ENCODE results near the gene MTRR. TPM values are rescaled to one million over a fixed set of nuclear protein-coding genes. Genes with fewer than 3 reads are reported as not detected.

Gene MTRR
- total RNA-seq, 1 experiment from 2014 or later = 46.9 TPM

DNA sequence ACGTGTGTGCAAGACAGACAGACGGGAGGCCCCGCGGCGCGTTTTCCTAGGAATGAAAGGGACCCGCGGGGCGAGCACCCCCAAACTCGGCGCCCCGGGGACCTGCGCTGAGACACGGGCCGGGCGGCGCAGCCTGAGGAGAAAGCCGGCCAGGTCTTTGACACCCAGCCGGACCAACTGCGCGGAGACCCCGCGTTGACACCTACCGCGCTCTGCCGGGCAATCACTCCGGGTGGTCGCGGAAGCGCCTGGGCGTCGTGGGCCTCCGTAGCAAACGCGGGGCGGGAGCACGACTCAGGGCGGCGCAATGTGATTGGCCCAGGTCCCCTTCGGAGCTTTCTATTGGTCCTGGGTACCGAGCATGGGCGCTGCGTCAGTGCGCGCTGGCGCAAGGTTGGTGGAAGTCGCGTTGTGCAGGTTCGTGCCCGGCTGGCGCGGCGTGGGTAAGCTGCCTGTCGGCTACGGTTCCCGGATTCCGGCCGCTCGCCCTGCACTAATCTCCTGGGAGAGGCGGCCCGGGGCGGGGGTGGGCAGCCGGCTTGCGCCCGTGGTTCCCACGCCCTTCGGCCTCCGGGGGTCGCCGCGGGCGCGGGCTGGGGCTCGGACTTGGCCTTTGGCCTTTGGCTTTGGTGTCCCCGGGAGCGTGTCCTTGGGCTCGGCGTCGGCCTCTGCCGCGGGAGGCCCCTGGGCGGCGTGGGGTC, at the start of gene MTRR, which contains the start of gene FASTKD3 (continued):
- TF ChIP-seq, protein P1, sequence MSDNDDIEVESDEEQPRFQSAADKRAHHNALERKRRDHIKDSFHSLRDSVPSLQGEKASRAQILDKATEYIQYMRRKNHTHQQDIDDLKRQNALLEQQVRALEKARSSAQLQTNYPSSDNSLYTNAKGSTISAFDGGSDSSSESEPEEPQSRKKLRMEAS (CRISPR knock-in tag; IDR thresholded peaks at IDR 0.05) = peak; percentile 87
- TF ChIP-seq NFYB (CRISPR knock-in tag; conservative IDR thresholded peaks at IDR 0.05; ENCODE audit: low read depth) (peak; percentile 92), ZNF232 (CRISPR knock-in tag; IDR thresholded peaks at IDR 0.05) (0 out of 2 replicates have a peak, but pooled peaks have one; percentile 31), ZNF263 (CRISPR knock-in tag; IDR thresholded peaks at IDR 0.05; ENCODE audit: low read depth) (no peak), ESRRA (CRISPR knock-in tag; IDR thresholded peaks at IDR 0.05; ENCODE audit: borderline replicate concordance) (peak; percentile 33; the same call in 1 of the 2 replicates), NR3C1 (CRISPR knock-in tag; conservative IDR thresholded peaks at IDR 0.05; ENCODE audit: low read depth) (no peak), NFE2L1 (CRISPR knock-in tag; IDR thresholded peaks at IDR 0.05) (peak; percentile 67; the same call in 1 of the 2 replicates), ZNF671 (CRISPR knock-in tag; IDR thresholded peaks at IDR 0.05) (no peak), ATF1 (CRISPR knock-in tag; IDR thresholded peaks at IDR 0.05) (0 out of 2 replicates have a peak, but pooled peaks have one; percentile 22), EMX1 (CRISPR knock-in tag; IDR thresholded peaks at IDR 0.05) (no peak), ZNF423 (CRISPR knock-in tag; IDR thresholded peaks at IDR 0.05) (peak; percentile 96)
- TF ChIP-seq, protein P2, sequence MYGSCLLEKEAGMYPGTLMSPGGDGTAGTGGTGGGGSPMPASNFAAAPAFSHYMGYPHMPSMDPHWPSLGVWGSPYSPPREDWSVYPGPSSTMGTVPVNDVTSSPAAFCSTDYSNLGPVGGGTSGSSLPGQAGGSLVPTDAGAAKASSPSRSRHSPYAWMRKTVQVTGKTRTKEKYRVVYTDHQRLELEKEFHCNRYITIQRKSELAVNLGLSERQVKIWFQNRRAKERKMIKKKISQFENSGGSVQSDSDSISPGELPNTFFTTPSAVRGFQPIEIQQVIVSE (CRISPR knock-in tag; IDR thresholded peaks at IDR 0.05; ENCODE audit: borderline replicate concordance) = no peak
- TF ChIP-seq, protein P3, sequence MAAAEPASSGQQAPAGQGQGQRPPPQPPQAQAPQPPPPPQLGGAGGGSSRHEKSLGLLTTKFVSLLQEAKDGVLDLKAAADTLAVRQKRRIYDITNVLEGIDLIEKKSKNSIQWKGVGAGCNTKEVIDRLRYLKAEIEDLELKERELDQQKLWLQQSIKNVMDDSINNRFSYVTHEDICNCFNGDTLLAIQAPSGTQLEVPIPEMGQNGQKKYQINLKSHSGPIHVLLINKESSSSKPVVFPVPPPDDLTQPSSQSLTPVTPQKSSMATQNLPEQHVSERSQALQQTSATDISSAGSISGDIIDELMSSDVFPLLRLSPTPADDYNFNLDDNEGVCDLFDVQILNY (CRISPR knock-in tag; IDR thresholded peaks at IDR 0.05) = peak; percentile 57; the same call in 1 of the 2 replicates
- TF ChIP-seq, protein P4, sequence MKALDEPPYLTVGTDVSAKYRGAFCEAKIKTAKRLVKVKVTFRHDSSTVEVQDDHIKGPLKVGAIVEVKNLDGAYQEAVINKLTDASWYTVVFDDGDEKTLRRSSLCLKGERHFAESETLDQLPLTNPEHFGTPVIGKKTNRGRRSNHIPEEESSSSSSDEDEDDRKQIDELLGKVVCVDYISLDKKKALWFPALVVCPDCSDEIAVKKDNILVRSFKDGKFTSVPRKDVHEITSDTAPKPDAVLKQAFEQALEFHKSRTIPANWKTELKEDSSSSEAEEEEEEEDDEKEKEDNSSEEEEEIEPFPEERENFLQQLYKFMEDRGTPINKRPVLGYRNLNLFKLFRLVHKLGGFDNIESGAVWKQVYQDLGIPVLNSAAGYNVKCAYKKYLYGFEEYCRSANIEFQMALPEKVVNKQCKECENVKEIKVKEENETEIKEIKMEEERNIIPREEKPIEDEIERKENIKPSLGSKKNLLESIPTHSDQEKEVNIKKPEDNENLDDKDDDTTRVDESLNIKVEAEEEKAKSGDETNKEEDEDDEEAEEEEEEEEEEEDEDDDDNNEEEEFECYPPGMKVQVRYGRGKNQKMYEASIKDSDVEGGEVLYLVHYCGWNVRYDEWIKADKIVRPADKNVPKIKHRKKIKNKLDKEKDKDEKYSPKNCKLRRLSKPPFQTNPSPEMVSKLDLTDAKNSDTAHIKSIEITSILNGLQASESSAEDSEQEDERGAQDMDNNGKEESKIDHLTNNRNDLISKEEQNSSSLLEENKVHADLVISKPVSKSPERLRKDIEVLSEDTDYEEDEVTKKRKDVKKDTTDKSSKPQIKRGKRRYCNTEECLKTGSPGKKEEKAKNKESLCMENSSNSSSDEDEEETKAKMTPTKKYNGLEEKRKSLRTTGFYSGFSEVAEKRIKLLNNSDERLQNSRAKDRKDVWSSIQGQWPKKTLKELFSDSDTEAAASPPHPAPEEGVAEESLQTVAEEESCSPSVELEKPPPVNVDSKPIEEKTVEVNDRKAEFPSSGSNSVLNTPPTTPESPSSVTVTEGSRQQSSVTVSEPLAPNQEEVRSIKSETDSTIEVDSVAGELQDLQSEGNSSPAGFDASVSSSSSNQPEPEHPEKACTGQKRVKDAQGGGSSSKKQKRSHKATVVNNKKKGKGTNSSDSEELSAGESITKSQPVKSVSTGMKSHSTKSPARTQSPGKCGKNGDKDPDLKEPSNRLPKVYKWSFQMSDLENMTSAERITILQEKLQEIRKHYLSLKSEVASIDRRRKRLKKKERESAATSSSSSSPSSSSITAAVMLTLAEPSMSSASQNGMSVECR (CRISPR knock-in tag; IDR thresholded peaks at IDR 0.05; ENCODE audit: borderline replicate concordance) = peak; percentile 92; the same call in 1 of the 2 replicates

DNA sequence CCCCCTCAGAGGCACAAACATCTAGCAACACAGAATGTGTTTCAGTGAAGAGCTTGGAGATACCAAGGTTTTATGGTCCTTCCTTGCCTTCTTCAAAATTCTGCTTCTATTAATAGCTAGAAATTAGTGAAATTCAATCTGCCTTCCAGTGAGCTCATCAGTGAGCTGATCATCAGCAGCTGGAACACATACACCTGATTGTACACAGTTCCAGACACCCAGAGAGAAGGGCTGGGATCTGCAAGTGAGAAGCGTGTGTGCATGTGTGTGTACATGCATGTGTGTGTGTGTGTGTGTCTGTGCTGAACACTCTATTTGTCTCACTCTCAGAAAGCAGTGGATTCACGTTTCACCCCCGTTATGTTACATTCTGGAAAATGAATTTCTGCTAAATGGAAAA, 46.5 kb upstream of the MTRR start:
- Mint-ChIP-seq H3K27me3 (ENCODE audit: low read depth) (no peaks in the 10 kb centered on the region), H3K9me3 (no peaks in the 10 kb centered on the region), H3K36me3 (peaks cover 63% of the 10 kb centered on the region), H3K4me1 (no peaks in the 10 kb centered on the region), H3K4me3 (no peak overlapping the region), H3K27ac (no peak overlapping the region)
- CTCF ChIA-PET = no interaction called here
- POLR2A ChIA-PET = no interaction called here
- DNase-seq (ENCODE audit: low spot score) = no peak
- no peak for ATAC-seq
- TF ChIP-seq, protein P5, sequence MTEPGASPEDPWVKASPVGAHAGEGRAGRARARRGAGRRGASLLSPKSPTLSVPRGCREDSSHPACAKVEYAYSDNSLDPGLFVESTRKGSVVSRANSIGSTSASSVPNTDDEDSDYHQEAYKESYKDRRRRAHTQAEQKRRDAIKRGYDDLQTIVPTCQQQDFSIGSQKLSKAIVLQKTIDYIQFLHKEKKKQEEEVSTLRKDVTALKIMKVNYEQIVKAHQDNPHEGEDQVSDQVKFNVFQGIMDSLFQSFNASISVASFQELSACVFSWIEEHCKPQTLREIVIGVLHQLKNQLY (CRISPR knock-in tag; IDR thresholded peaks at IDR 0.05) = no peak
- TF ChIP-seq ZBTB21 (CRISPR knock-in tag; IDR thresholded peaks at IDR 0.05; ENCODE audit: borderline replicate concordance) = no peak
- TF ChIP-seq ZNF219 (CRISPR knock-in tag; IDR thresholded peaks at IDR 0.05; ENCODE audit: borderline replicate concordance) = no peak
- no peak for TF ChIP-seq ZNF671 (CRISPR knock-in tag; IDR thresholded peaks at IDR 0.05)
- TF ChIP-seq, protein P6, sequence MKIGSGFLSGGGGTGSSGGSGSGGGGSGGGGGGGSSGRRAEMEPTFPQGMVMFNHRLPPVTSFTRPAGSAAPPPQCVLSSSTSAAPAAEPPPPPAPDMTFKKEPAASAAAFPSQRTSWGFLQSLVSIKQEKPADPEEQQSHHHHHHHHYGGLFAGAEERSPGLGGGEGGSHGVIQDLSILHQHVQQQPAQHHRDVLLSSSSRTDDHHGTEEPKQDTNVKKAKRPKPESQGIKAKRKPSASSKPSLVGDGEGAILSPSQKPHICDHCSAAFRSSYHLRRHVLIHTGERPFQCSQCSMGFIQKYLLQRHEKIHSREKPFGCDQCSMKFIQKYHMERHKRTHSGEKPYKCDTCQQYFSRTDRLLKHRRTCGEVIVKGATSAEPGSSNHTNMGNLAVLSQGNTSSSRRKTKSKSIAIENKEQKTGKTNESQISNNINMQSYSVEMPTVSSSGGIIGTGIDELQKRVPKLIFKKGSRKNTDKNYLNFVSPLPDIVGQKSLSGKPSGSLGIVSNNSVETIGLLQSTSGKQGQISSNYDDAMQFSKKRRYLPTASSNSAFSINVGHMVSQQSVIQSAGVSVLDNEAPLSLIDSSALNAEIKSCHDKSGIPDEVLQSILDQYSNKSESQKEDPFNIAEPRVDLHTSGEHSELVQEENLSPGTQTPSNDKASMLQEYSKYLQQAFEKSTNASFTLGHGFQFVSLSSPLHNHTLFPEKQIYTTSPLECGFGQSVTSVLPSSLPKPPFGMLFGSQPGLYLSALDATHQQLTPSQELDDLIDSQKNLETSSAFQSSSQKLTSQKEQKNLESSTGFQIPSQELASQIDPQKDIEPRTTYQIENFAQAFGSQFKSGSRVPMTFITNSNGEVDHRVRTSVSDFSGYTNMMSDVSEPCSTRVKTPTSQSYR (CRISPR knock-in tag; IDR thresholded peaks at IDR 0.05) = no peak
- TF ChIP-seq, protein P2 (CRISPR knock-in tag; IDR thresholded peaks at IDR 0.05; ENCODE audit: borderline replicate concordance) = no peak
- TF ChIP-seq, protein P7, sequence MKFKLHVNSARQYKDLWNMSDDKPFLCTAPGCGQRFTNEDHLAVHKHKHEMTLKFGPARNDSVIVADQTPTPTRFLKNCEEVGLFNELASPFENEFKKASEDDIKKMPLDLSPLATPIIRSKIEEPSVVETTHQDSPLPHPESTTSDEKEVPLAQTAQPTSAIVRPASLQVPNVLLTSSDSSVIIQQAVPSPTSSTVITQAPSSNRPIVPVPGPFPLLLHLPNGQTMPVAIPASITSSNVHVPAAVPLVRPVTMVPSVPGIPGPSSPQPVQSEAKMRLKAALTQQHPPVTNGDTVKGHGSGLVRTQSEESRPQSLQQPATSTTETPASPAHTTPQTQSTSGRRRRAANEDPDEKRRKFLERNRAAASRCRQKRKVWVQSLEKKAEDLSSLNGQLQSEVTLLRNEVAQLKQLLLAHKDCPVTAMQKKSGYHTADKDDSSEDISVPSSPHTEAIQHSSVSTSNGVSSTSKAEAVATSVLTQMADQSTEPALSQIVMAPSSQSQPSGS (CRISPR knock-in tag; IDR thresholded peaks at IDR 0.05; ENCODE audit: borderline replicate concordance, low read depth) = no peak
- TF ChIP-seq, protein P8, sequence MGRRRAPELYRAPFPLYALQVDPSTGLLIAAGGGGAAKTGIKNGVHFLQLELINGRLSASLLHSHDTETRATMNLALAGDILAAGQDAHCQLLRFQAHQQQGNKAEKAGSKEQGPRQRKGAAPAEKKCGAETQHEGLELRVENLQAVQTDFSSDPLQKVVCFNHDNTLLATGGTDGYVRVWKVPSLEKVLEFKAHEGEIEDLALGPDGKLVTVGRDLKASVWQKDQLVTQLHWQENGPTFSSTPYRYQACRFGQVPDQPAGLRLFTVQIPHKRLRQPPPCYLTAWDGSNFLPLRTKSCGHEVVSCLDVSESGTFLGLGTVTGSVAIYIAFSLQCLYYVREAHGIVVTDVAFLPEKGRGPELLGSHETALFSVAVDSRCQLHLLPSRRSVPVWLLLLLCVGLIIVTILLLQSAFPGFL (CRISPR knock-in tag; IDR thresholded peaks at IDR 0.05; ENCODE audit: borderline replicate concordance) = no peak
- TF ChIP-seq SOX15 (CRISPR knock-in tag; IDR thresholded peaks at IDR 0.05) = no peak
- no peak for TF ChIP-seq ZNF232 (CRISPR knock-in tag; IDR thresholded peaks at IDR 0.05)
- no peak for TF ChIP-seq ZNF396 (CRISPR knock-in tag; IDR thresholded peaks at IDR 0.05; ENCODE audit: borderline replicate concordance)

Data from WTC11 (cell line).